SK-N-MC (cell line): Measurements from ENCODE around the gene ACTMAP.

Experiments used
- EZH2 ChIP-seq: fragments of 200-600 bp; sonication (generic); IDR thresholded peaks from one replicate; pipeline ENCODE4 v1.6.1; 2017; ENCODE audit warnings: antibody characterized with exemption
- POLR2AphosphoS5 ChIP-seq: IDR thresholded peaks from 2 replicates; pipeline ENCODE4 v1.6.1; 2012; ENCODE audit warnings: mild to moderate bottlenecking, low read depth, low read length, borderline replicate concordance

- TF ChIP-seq EZH2 (no peak), POLR2AphosphoS5 (no peak)
Measured at GRCh38 chr19:40713939-40714338, 36.3 kb downstream of the ACTMAP start.
